HG02610 (cell line): ENCODE measurements around the gene DNAJC1.

Source experiments
- ATAC-seq: cut with Tn5 transposase; IDR thresholded peaks from one replicate; pipeline ENCODE4 v1.9.1; 2021; ENCODE audit warnings: mild to moderate bottlenecking, moderate library complexity; ENCODE audit not compliant: unreplicated experiment

The DNAJC1 gene

DNA sequence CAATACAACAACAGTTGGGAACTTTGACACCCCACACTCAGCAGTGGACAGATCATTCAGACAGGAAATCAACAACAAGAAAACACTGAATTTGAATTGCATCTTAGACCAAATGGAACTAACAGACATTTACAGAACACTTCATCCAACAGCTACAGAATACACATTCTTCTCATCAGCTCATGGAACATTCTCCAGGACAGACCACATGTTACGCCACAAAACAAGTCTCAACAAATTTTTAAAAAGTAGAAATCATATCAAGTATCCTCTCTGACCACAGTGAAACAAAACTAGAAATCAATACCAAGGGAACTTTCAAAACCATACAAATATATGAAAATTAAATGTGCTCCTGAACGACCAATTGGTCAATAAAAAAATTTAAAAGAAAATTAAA is 212.3 kb downstream of the DNAJC1 start:
- ATAC-seq, result no peak

DNA sequence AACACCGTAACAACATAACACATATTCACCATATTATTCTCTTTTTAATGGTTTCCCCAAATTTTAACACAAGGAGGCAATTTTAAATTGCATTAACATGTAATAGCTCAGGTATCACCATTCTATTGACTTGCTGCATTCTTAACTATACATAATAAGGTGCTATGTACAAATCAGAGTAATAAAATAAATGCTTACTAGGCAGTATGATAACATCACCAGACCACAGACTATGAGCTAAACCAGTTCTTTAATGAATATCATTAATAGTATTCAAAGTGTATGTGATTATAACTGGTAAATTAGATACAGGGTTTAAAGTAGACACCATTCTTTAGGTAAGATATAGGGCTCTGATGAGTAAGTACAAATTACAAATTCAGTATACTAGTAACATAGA is 226.6 kb downstream of the DNAJC1 start:
- ATAC-seq, result no peak

DNA sequence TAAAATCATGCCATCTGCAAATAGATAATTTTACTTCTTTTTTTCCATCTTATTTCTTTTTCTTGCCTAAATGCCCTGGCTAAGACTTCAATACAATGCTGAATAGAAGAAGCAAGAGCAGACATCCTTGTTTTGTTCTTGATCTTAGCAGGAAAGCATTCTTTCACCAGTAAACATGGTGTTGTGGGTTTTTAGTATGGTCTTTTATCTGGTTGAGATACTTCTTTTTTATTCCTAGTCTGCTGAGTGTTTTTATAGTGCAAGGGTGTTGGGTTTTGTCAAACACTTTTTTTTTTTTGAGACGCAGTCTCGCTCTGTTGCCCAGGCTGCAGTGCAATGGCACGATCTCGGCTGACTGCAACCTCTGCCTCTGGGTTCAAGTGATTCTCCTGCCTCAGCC is 232.3 kb downstream of the DNAJC1 start:
- no peak for ATAC-seq

DNA sequence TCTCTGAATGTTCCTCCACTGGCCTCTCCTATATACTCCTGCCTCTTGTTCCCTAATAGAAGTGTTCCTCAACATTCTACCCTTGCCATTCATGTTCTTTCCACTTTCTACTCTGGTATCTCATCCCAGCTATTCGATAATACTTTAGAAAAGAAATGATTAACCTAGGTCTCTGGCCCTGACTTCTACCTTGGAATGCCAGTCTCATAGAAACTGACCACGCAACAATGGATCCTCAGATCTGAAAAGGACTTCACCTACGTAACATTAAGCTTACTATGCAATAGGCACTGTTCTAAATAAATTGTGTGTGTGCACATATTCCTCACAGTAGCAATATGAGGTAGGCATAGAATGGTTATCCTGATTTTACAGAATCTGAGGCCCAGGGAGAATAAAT is 234.5 kb downstream of the DNAJC1 start:
- ATAC-seq, result no peak

DNA sequence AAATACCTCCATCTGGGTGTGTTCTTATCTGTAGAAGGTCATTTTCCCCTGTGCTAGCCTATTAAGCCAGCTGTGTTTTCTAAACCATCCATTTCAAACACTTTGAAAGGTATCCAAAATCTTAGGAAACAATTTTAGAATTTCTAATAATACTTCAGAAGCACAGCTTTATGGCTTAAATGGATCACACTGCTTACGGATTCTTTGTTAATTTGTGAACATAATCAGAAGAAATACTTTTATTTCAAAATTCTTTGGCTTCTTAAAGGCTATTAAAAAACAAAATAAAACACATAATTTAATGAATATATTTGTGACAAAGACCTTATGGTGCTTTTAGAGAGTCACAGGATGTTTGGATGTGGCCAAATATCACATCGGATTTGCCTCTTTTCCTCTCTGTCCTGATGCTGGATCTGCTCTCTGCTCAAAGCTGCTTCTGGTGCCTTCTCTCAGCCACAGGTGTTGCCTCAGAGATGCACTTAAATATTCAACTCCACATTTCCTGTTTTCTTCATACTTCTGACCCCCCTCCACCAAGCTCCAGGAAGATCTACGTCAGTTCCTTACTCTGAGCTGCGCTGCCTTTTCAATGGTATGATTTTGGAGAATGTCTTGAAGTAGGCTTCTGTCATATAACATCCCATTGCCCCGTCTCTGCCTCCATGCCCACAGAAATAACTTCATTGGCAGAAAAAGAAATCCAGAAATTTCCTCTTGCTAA is 238.9 kb downstream of the DNAJC1 start:
- no peak for ATAC-seq

DNA sequence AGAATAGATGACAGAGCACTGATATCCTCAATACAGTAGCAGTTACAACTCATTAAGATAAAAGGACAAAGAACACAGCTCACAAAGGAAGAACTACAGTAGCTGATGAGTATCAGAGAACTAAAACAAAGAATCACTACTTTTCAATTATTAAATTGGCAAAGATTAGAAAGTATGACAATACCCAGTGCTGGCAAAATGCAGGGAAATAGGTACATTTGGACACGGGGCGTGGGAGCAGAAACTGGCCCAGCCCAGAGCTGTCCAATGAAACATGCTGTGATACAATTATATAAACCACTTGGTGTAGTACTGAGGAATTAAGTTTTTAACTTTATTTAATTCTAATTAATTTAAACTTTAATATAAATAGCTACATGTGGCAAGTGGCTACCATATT is 243.2 kb downstream of the DNAJC1 start:
- no peak for ATAC-seq

DNA sequence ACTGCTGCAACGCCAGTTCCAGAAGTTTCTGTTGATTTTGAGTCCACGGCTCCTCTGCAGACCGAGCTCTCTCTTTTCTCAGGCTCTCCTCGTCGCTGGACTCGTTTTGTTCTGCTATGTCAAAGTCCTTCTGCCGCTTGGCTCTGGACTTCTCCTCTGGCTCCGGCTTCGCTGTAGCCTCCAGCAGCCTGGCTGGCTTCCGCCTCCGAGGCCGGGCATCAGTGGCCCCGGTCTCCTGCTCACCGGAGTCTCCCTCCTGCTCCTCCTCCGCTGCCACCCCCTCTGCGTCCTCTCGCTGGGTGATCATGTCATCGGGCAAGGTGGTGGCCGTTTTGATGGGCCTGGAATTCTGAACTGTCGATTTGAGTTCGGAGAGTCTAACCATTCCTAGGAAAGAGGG is 244.3 kb downstream of the DNAJC1 start:
- no peak for ATAC-seq

DNA sequence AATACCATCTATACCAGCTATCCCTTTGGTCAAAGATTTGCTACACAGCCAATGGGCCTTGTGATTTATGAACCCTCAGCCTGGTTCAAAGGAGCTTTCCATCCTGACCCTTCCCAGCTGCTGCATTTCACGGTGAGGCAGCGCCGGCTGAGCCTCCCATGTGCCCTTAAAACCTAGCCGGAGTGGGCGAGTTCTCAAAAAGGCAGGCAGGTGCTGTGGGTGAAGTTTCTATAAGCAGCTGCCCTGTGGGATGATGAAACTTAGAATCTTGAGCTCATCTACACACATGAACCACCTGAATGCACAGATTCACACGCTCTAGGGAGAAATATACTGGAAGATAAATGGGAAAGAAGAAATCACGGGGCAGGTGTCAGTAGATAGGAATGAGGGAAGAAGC is 244.8 kb downstream of the DNAJC1 start:
- no peak for ATAC-seq

DNA sequence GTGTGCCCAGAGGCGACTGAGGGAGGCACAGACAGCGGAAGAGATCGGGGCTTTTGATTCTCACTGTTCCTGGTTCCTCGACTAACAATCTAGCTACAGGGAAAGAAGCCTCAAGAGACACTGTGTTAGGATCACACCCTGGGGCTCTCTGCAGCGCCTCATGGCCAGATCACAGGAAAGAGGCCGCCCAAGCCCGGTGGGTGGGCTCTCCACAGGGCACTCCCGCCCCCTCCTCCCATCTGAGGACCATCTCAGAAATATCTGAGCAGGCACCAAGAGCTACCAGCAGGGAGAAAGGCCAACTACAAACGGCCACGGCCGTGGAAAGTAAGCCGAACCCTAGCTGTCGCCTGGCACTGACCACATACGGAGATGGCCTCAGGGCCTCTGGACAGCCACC is 245.3 kb downstream of the DNAJC1 start:
- ATAC-seq, result no peak

DNA sequence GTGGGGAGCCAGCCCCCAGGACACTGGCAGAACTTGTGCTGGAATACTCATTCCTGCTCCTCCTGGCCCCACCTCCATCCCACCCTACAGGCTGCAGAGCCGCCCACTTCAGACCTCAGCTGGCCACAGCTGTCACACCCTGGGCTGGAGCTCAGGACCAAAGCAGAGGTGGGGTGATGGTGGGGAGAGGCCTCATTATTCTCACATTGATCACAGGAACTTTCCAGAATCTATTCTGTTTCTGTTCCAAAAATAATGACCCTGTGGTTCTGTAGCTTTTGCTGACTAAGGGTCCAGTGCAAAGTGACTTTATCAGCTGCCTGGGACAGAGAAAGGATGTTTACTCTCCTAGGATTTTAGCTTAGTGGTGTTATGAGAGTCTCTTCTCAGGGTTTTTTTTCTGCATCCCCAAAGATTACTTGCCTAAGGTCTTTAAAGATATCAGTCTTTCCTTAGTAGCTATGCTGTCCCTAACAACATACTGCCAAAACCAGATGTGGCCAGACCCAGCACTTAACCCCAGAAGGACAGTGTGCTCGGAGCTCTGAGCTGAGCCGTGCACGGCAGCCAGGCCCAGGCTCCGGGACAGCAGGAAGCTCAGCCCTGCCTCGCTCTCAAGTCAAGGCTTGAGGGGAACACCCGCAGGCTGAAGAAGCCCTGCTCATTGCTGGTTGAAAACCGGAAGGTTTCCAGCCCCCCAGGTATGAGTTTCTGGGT is 246.2 kb downstream of the DNAJC1 start:
- no peak for ATAC-seq

DNA sequence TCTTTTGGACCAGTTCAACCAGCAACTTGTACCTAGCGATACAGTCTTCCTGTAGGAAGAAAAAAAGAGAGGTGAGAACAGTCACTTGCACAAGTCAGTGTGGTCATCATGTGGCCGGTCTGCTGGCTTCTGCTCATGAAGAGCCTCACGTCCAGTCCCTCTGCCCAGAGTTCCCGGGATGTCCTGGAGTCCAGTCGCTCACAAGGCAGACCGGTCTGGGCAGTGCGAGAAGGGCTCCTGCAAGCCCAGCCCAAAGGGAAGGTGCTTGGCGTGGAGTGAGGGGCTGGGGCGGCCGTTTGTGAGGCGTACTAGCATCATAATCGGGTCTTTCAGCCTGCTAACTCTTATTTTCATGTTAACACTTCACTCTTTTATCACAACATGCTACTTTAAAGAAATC is 246.8 kb downstream of the DNAJC1 start:
- no peak for ATAC-seq

DNA sequence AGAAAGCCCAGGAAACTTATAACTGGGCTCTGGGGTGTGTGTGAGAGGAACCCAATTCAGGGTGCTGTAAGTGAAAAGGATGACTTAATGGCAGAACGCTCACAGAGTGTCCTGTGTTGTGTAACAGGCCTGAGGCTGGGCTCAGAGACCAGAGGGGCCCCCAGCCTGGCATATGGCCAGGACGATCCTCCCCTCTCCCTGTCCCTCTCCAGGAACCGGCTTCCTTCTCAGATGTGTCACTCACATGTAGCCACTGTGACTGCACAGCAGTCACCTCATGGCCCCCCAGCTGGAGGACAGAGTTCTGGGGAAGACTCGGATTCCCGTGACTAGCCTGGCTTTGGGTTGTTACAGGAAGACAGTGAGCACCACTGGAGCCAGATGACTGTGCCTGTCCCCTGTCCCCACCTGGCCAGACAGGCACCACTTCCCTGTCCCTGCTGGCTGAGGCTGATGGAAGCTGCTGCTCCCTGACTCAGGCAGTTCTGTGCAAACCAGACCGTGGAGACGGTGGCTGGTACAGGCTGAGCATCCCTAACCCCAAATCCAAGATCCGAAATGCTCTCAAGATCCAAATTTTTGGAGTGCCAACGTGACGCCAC is 249.0 kb downstream of the DNAJC1 start:
- no peak for ATAC-seq

DNA sequence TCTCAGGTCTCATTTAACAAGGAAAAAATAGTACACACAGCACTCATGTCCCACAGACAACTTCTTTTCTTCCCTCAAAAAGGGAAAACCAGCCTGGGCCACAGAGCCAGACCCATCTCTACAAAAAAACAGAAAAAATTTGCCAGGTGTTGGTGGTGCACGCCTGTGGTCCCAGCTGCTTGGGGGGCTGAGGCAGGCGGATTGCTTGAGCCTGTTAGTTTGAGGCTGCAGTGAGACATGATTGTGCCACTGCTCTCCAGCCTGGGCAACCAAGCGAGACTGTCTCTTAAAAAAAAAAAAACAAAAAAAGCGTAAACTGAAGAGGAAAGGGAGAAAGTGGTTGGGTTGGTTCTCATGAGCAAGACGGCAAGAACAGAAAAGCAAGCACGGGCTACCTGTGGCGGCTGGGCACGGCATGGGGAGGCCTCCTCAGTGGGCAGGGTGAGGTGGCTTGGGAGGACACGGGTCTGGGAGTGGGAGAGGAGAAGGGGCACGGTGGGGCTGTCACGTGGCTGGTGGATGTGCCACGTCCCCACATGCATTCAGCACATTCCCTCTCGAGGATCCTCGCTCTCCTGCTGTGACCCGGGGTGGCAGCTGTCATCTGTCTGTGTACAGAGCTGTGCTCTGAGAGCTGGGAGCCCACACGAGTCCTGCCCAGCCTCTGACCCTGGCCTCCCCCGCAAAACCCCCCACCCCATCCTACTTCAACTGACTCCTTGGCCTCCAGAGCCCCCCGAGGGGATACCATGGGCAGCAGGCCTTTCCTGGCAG is 249.8 kb downstream of the DNAJC1 start:
- ATAC-seq, result no peak

DNA sequence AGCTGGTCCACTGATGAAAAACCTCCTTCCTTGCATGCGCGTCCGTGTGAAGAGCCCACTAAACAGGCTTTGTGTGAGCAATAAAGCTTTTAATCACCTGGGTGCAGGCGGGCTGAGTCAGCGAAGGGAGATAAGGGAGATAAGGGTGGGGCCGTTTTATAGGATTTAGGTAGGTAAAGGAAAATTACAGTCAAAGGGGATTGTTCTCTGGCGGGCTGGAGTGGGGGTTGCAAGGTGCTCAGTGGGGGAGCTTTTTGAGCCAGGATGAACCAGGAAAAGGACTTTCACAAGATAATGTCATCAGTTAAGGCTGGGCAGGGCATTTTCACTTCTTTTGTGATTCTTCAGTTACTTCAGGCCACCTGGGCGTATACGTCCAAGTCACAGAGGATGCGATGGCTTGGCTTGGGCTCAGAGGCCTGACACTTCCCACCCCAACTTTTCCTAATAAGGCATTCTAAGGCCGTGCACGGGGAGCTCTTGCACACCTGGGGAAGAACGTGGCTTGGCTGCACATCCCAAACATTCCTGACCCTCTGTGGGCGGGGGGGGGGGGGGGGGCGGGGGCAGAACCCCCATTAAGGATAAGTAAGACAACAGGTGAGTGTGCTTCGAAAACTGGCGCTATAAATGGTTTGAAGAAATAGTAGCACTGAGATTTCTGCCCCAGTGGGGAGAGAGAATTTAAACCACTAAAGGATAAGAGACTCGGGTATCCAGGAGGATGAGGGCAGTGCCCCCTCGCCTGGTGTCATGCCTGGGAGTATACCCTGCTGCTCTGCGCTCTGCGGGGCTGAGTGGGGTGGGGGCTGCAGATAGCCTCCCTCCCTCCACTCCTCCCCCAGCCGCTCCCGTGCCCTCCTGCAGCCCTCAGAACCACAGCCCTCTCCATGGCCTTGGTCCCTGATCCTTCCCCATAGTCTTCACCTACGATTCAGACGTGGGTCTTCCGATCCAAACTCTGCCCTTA is 251.9 kb downstream of the DNAJC1 start:
- no peak for ATAC-seq

DNA sequence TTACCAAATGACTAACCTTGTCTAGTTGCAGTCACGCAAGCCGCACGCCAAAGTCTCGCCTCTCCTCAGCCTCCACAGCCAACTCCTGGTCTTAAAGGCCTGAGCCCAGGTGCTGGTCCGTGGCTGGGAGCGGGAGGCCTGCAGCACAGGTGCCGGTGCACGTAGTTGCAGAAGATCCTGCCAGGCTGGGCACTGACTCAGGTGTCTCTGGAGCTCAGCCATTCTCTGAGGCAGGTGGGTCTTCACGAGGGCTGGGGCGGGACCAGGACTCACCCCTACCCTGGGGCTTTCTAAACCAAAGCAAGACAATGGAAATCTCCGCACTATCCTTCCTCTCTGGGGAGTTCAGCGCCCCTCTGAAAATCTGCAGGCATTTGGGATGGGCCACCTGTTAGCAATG is 253.1 kb downstream of the DNAJC1 start:
- ATAC-seq, result no peak

DNA sequence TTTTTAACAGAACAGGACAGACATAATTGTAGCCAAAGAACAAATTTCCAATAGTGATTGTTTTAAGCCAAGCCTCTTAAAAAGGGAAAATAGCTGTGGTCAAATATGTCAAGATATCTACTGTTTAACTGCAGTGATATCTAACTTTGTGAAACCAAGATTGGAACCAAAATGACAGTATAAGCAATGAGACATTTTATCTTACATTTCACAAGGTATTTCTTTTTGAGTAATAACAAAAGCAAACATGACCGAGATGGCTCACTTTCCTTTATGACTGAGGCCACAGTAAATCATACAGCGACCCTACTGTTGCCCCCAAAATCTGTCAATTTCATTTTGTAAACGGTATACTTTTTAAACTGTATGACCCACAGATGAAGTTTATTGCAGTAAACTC is 253.7 kb downstream of the DNAJC1 start:
- no peak for ATAC-seq

DNA sequence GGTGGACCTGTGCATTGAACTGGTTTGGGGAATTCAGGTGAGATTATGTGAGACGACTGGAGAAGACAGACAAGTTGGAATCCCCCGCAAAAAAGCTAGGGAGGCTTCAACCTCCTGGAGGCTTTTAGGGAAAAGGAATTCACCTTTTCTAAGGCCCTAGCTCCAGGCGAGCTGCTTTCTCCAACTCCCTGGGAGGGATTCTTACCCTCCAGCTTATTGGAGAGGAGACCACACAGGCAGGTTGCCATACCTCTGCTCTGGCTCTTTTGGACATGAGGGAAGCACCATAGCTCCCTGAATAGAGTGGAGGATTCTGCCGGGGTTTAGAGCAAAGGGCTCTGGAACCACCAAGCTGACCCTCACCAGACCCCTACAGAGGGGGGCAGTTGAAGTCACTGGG is 255.7 kb downstream of the DNAJC1 start:
- no peak for ATAC-seq

DNA sequence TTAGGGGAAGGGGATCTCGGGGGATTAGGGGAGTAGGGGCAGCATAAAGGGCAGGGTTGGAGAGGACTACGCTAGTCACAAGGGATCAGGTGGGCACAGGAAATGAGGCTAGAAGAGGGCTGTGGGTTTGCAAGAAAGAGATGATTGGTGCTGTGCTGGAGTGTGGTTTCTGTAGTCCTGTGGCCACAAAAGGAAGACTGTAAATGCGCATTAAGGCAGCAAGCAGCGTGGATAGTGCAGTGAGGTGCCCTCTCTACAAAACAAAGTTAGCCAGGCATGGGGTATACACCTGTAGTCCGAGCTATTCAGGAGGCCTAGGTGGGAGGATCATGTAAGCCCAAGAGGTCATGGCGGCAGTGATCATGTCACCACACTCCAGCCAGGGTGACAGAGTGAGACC is 257.4 kb downstream of the DNAJC1 start:
- ATAC-seq, result no peak

DNA sequence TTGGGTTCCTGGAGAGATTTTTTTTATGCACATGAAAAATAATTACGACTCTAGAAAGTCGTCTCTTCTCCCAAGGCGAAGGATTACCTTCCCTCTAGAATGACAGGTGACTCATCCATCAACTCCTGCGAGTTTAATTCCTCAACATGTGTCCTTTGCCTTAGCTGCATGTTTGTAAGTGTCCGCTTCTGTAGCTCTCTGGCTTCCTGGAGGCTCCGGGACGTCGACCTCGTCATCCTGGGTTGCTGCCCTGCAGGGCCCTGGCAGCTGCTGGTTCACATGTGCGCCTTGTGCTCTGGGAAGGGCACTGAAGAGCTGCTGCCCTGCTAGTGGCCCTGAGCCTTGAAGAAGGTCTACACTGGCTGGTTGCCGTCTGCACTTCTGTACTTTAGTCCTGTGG is 259.3 kb downstream of the DNAJC1 start:
- no peak for ATAC-seq

DNA sequence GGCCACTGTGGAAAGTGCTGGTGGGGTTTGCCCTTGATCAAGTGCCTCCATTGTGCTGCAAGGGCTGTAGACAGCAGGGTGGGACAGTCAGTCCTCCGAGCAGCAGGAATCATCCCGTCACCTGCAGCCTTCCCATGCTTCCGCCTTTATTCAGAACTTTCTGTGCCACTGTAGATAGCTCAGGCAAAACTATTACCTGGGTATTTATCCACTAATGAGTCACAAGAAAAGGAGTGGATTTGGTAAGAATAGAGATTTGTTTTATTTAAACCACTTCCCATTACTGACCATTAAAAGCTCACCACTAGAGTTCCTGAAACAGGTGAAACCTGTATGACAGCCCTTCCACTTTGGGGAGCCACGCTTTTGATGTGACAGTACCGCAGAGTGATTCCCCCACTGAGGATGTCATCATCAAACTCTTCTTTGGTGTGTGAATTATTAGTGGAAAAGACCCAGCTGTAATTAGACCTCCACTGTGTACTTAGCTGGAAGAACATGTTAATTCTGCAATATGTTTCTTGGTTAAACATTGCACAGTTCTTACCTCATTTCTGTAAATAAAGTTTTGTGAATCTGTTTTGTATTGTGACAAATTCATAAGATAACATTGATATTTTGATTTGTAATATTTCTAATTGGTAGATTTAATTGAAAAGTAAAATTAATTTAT is 260.7 kb downstream of the DNAJC1 start:
- no peak for ATAC-seq
